GM12872 (cell line): ENCODE measurements around the gene ZNF397.

Source experiments
- TF ChIP-seq, protein P1 (sequence below): IDR thresholded peaks from 3 replicates; pipeline ENCODE4 v1.5.1; 2011; ENCODE audit warnings: low read depth, mild to moderate bottlenecking, low read length, moderate library complexity; ENCODE audit not compliant: insufficient read depth

ZNF397 gene

DNA sequence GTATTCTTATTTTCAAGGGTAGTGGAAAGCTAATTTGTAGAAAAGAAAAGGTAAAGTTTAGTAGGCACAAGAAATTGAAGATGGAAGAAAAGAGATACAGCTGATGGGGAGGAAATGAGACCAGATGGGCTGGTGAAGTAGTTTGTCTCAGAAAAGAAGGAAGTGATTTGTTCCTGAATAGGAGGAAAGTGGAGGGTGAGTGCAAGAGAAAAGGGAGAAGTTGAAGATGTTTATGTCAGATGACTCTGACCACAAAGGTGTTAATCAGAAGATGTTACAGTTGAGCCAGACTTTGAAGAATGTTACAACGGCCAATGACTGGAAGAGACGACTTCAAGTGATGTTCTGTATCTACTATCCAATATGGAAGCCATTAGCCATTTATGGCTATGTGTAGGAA, 28.0 kb downstream of the ZNF397 start:
- TF ChIP-seq, protein P1, sequence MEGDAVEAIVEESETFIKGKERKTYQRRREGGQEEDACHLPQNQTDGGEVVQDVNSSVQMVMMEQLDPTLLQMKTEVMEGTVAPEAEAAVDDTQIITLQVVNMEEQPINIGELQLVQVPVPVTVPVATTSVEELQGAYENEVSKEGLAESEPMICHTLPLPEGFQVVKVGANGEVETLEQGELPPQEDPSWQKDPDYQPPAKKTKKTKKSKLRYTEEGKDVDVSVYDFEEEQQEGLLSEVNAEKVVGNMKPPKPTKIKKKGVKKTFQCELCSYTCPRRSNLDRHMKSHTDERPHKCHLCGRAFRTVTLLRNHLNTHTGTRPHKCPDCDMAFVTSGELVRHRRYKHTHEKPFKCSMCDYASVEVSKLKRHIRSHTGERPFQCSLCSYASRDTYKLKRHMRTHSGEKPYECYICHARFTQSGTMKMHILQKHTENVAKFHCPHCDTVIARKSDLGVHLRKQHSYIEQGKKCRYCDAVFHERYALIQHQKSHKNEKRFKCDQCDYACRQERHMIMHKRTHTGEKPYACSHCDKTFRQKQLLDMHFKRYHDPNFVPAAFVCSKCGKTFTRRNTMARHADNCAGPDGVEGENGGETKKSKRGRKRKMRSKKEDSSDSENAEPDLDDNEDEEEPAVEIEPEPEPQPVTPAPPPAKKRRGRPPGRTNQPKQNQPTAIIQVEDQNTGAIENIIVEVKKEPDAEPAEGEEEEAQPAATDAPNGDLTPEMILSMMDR: no peak

DNA sequence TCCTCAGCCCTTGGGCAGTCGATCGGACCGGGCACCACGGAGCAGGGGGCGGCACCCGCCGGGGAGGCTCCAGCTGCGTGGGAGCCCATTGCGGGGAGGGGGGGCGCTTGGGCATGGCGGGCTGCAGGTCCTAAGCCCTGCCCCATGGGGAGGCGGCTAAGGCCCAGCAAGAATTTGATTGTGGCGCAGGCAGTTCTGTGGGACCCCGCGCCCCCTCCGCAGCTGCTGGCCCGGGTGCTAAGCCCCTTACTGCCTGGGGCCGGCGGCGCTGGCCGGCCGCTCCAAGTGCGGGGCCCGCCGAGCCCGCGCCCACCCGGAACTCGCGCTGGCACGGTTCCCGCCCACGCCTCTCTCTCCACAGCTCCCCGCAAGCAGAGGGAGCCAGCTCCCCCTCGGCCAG, 30.8 kb downstream of the ZNF397 start:
- TF ChIP-seq, protein P1: no peak

DNA sequence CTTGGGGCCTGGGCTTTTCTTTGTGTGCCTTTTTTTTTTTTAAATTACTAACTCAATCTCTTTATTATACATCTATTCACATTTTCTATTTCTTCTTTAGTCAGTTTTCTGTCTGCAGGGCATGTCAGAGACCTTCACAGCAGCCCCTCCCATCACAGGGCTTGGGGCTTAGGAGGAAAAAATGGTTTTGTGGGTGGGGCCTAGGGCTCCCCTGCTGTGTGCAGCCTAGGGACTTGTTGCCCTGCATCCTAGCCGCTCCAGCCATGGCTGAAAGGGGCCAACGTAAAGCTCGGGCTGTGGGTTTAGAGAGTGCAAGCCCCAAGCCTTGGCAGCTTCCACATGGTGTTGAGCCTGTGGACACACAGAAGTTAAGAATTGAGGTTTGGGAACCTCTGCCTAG, 35.4 kb downstream of the ZNF397 start:
- TF ChIP-seq, protein P1: no peak

DNA sequence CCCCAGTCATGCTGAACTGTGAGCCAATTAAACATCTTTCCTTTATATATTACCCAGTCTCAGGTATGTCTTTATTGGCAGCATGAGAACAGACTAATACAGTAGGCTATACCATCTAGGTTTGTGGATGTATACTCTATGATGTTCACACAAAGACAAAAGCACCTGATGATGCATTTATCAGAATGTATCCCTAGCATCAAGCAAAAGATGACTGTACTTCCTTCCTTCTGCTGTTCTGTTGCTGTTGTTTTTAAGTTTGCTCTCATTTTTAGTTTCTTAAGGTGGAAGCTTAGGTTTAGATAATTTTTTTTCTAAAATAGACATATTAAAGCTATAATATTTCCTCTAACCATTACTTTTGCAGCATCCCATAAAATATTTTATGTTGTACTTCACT, 36.8 kb downstream of the ZNF397 start:
- TF ChIP-seq, protein P1: no peak

DNA sequence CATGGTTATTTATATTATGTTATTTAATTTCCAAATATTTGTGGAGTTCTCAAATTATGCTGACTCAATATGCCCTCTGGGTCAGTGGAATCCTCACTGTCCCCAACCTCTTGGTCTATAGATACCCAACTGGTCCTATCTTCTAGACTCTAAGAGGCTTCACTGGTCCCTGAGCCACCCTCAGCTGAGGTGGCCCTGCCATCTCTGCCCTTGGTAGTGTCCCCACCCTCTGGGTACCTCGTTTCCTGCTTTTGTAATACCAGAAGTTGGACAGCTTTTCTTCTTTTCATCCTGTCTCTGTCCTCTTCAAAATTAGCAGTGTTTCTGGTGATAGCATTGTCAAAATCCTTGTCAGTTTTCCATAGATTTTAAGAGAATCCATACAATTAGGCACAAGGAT, 37.3 kb downstream of the ZNF397 start:
- TF ChIP-seq, protein P1: no peak

DNA sequence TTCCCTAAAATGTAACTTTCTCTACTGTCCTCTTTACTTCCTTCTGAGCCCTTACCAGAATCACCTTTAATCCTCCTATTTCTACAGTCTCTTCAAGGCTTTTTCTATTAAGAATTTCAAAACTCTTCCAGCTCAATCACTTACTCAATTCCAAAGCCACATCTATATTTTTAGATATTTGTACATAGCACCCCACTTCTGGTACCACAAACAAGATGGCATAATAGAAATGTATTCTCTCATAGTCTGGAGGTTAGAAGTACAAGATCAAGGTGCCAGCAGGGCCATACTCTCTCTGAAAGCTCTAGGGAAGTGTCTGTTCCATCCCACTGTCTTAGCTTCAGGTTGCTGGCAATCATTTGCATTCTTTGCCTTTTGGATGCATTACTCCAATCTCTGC, 38.1 kb downstream of the ZNF397 start:
- TF ChIP-seq, protein P1: no peak

DNA sequence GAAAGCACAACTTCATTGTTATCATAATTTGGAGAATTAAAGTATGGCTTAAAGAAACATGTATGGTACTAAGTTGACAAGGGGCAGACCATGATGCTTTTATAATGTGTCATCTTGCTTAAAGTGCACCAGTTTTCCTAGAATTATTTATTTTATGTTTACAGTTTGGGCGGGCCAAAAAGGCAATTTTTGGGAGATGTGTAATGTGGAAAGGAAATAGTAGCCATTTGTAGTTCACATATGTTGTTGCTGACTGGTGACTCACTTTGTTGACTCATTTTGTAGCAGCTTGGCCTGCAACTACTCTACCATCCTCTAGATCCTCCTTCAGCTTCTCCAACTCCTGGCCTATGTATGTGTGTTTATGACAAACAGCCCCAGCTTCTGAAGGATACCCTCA, 41.5 kb downstream of the ZNF397 start:
- TF ChIP-seq, protein P1: no peak
